H1 (cell line): ENCODE data around the gene ARHGEF4. TPM values are rescaled to one million over a fixed set of nuclear protein-coding genes. Genes with fewer than 3 reads are reported as not detected.

Experiments used
- CTCF ChIA-PET: fragments of 300-600 bp; sonication (Branson Sonifier 250); formaldehyde crosslinking; loops from one replicate; lab custom pipeline; 2021; ENCODE audit not compliant: partially characterized antibody; lab: Charles Lee
- POLR2A ChIA-PET: fragments of 300-600 bp; sonication (Branson Sonifier 250); formaldehyde crosslinking; loops from one replicate; lab custom pipeline; 2021; ENCODE audit warnings: inconsistent platforms; ENCODE audit not compliant: partially characterized antibody; lab: Charles Lee
- DNase-seq, 2 experiments: peaks; one replicate each; pipeline versions ENCODE4 v3.0.0 to v3.0.0-alpha.2; 2010 to 2022; ENCODE audit warnings: low spot score in 2 of 2, low read depth in 1 of 2, mixed read lengths in 1 of 2
- FAIRE-seq: peaks from 2 replicates; lab custom pipeline; 2011; peaks lifted over from hg19 to GRCh38; lab: Jason Lieb, UNC
- H2AFZ ChIP-seq: 2 replicates; pipeline ENCODE4 v1.8.1; 2012; ENCODE audit warnings: low read length, inconsistent platforms
- H2AK5ac ChIP-seq: 2 replicates; pipeline ENCODE4 v1.6.1; 2013; ENCODE audit warnings: low read depth, low read length
- H2BK120ac ChIP-seq: replicated peaks from 2 replicates; pipeline ENCODE3; 2013; ENCODE audit warnings: low read depth, low read length, inconsistent platforms
- H2BK12ac ChIP-seq: 2 replicates; pipeline ENCODE4 v1.6.1; 2013; ENCODE audit warnings: low read depth, low read length
- H2BK15ac ChIP-seq: 2 replicates; pipeline ENCODE4 v1.6.1; 2013; ENCODE audit warnings: low read length
- H2BK20ac ChIP-seq: 2 replicates; pipeline ENCODE4 v1.6.1; 2013; ENCODE audit warnings: low read length
- H2BK5ac ChIP-seq: 2 replicates; pipeline ENCODE4 v1.6.1; 2013; ENCODE audit warnings: low read depth, low read length
- H3K14ac ChIP-seq: 2 replicates; pipeline ENCODE4 v1.6.1; 2013; ENCODE audit warnings: inconsistent platforms; ENCODE audit not compliant: insufficient read length
- H3K18ac ChIP-seq: 2 replicates; pipeline ENCODE4 v1.6.1; 2013; ENCODE audit warnings: low read length; ENCODE audit errors: extremely low read depth
- H3K23ac ChIP-seq: 2 replicates; pipeline ENCODE4 v1.6.1; 2013; ENCODE audit warnings: inconsistent platforms; ENCODE audit not compliant: insufficient read length
- H3K23me2 ChIP-seq: 2 replicates; pipeline ENCODE4 v1.6.1; 2013; ENCODE audit warnings: low read depth, low read length
- H3K27ac ChIP-seq: 2 replicates; pipeline ENCODE4 v1.6.1; 2011; ENCODE audit warnings: low read depth, low read length, inconsistent platforms
- H3K27me3 ChIP-seq, 4 experiments: replicated peaks in 1 of 4; 1 replicate in 1 of 4; 2 replicates in 3 of 4; pipeline versions ENCODE4 v1.6.1 to v1.8.1; 2011 to 2013; ENCODE audit warnings: low read length in 3 of 4, mild to moderate bottlenecking in 3 of 4, inconsistent platforms in 2 of 4, mixed read lengths in 2 of 4, moderate library complexity in 1 of 4; ENCODE audit not compliant: control insufficient read depth in 3 of 4, insufficient read depth in 3 of 4; ENCODE audit errors: extremely low read depth in 1 of 4
- H3K36me3 ChIP-seq, 4 experiments: 2 replicates each; pipeline versions ENCODE4 v1.6.1 to v1.8.1; 2011 to 2013; ENCODE audit warnings: mild to moderate bottlenecking in 4 of 4, low read length in 3 of 4, moderate library complexity in 2 of 4, control low read depth in 1 of 4, inconsistent platforms in 1 of 4; ENCODE audit not compliant: insufficient read depth in 4 of 4, control insufficient read depth in 2 of 4
- H3K4ac ChIP-seq: replicated peaks from 2 replicates; pipeline ENCODE3; 2013; ENCODE audit warnings: low read length, low read depth, mixed read lengths, inconsistent platforms; ENCODE audit not compliant: insufficient read length
- H3K4me1 ChIP-seq, 4 experiments: replicated peaks in 1 of 4; 1 replicate in 1 of 4; 2 replicates in 3 of 4; pipeline versions ENCODE4 v1.6.1 to v1.8.1; 2011 to 2013; ENCODE audit warnings: low read length in 3 of 4, inconsistent platforms in 2 of 4, mixed read lengths in 1 of 4; ENCODE audit not compliant: insufficient read depth in 4 of 4, control insufficient read depth in 3 of 4
- H3K4me2 ChIP-seq, 2 experiments: 2 replicates each; pipeline versions ENCODE4 v1.6.1 to v1.8.1; 2011 to 2013; ENCODE audit warnings: low read depth in 2 of 2, low read length in 2 of 2, control low read depth in 1 of 2, inconsistent platforms in 1 of 2, mild to moderate bottlenecking in 1 of 2; ENCODE audit not compliant: insufficient read depth in 1 of 2
- H3K4me3 ChIP-seq, 4 experiments: fragments of 200-600, 300-600 bp in 1 of 4; sonication (generic), shearing (Covaris generic), sonication (Bioruptor Twin) in 1 of 4; 2 replicates each; pipeline versions ENCODE4 v1.5.1 to v1.8.1; 2011 to 2016; ENCODE audit warnings: low read length in 4 of 4, low read depth in 3 of 4, control low read depth in 2 of 4, inconsistent platforms in 2 of 4, mild to moderate bottlenecking in 2 of 4, mixed read lengths in 1 of 4, moderate library complexity in 1 of 4; ENCODE audit not compliant: insufficient read depth in 2 of 4; ENCODE audit errors: extremely low read depth in 1 of 4
- H3K56ac ChIP-seq: replicated peaks from 2 replicates; pipeline ENCODE3; 2013; ENCODE audit warnings: low read depth, mild to moderate bottlenecking, mixed read lengths, low read length, inconsistent platforms; ENCODE audit not compliant: insufficient read length
- H3K79me1 ChIP-seq: 2 replicates; pipeline ENCODE4 v1.6.1; 2013; ENCODE audit warnings: low read depth, low read length, control low read depth
- H3K79me2 ChIP-seq, 2 experiments: 2 replicates each; pipeline versions ENCODE4 v1.6.1 to v1.8.1; 2012 to 2013; ENCODE audit warnings: low read length in 2 of 2, mild to moderate bottlenecking in 2 of 2, inconsistent platforms in 1 of 2; ENCODE audit not compliant: insufficient read depth in 2 of 2, control insufficient read depth in 1 of 2
- H3K9ac ChIP-seq, 4 experiments: replicated peaks in 1 of 4; 1 replicate in 1 of 4; 2 replicates in 3 of 4; pipeline versions ENCODE4 v1.6.1 to v1.8.1; 2011 to 2013; ENCODE audit warnings: low read depth in 3 of 4, low read length in 3 of 4, control low read depth in 2 of 4, mild to moderate bottlenecking in 2 of 4, moderate library complexity in 2 of 4, inconsistent platforms in 1 of 4; ENCODE audit errors: extremely low read depth in 1 of 4
- H3K9me3 ChIP-seq, 2 experiments: 2 replicates each; pipeline versions ENCODE4 v1.6.1 to v1.8.1; 2012 to 2013; ENCODE audit warnings: mild to moderate bottlenecking in 2 of 2, moderate library complexity in 2 of 2, control low read depth in 1 of 2, inconsistent platforms in 1 of 2, low read depth in 1 of 2, low read length in 1 of 2, mixed read lengths in 1 of 2; ENCODE audit not compliant: insufficient read depth in 2 of 2
- H4K20me1 ChIP-seq, 2 experiments: replicated peaks in 1 of 2; 2 replicates each; pipeline versions ENCODE3 to v1.8.1; 2011 to 2013; ENCODE audit warnings: inconsistent platforms in 2 of 2, low read length in 2 of 2, mild to moderate bottlenecking in 1 of 2; ENCODE audit not compliant: insufficient read depth in 2 of 2, control insufficient read depth in 1 of 2
- H4K5ac ChIP-seq: 2 replicates; pipeline ENCODE4 v1.6.1; 2013; ENCODE audit warnings: low read length, low read depth, mixed read lengths, inconsistent platforms; ENCODE audit not compliant: insufficient read length
- H4K8ac ChIP-seq: 2 replicates; pipeline ENCODE4 v1.8.0; 2013; ENCODE audit warnings: mild to moderate bottlenecking, moderate library complexity, low read length, inconsistent platforms; ENCODE audit not compliant: insufficient read depth; ENCODE audit errors: extremely low read depth
- H4K91ac ChIP-seq: replicated peaks from 2 replicates; pipeline ENCODE3; 2013; ENCODE audit warnings: low read length, mixed read lengths, inconsistent platforms; ENCODE audit not compliant: insufficient read length
- CHD1 ChIP-seq: IDR thresholded peaks from 2 replicates; pipeline ENCODE4 v1.6.1; 2012; ENCODE audit warnings: low read depth, low read length, improper control_type of control experiment
- CREB1 ChIP-seq: IDR thresholded peaks from 2 replicates; pipeline ENCODE4 v1.6.1; 2012; ENCODE audit warnings: inconsistent platforms
- EGR1 ChIP-seq: IDR thresholded peaks from 2 replicates; pipeline ENCODE4 v1.6.1; 2011; ENCODE audit warnings: low read depth, low read length, borderline replicate concordance
- JUN ChIP-seq: IDR thresholded peaks from 2 replicates; pipeline ENCODE4 v1.6.1; 2011; ENCODE audit warnings: low read depth, mild to moderate bottlenecking, improper control_type of control experiment, low read length
- KDM5A ChIP-seq: fragments of 200-600 bp; IDR thresholded peaks from 2 replicates; pipeline ENCODE4 v1.7.1; 2012; ENCODE audit warnings: mild to moderate bottlenecking, low read length, inconsistent platforms, mixed read lengths
- NANOG ChIP-seq: IDR thresholded peaks from 2 replicates; pipeline ENCODE4 v1.6.1; 2011; ENCODE audit warnings: low read length, low read depth, mild to moderate bottlenecking, inconsistent platforms; ENCODE audit not compliant: insufficient read depth, poor library complexity, severe bottlenecking
- PHF8 ChIP-seq: fragments of 200-600 bp; sonication (generic); conservative IDR thresholded peaks from 2 replicates; pipeline ENCODE4 v1.7.1; 2012; ENCODE audit warnings: low read depth, mild to moderate bottlenecking, inconsistent platforms, low read length, moderate library complexity
- RFX5 ChIP-seq: IDR thresholded peaks from 2 replicates; pipeline ENCODE4 v1.6.1; 2011; ENCODE audit warnings: low read depth, low read length, improper control_type of control experiment, borderline replicate concordance
- SIN3A ChIP-seq, 2 experiments: IDR thresholded peaks in 1 of 2; conservative IDR thresholded peaks in 1 of 2; 2 replicates each; pipeline ENCODE4 v1.6.1; 2011 to 2012; ENCODE audit warnings: low read length in 2 of 2, improper control_type of control experiment in 1 of 2, low read depth in 1 of 2, mild to moderate bottlenecking in 1 of 2
- TCF12 ChIP-seq: IDR thresholded peaks from 2 replicates; pipeline ENCODE4 v1.6.1; 2011; ENCODE audit warnings: low read depth, mild to moderate bottlenecking, low read length
- YY1 ChIP-seq: IDR thresholded peaks from 2 replicates; pipeline ENCODE4 v1.6.1; 2011; ENCODE audit warnings: low read depth, mild to moderate bottlenecking, low read length
- WGBS, 2 experiments: shearing (Covaris generic) in 1 of 2; methylation state at CpG; one replicate each; pipeline versions ENCODE4 v1.1.6 to v1.1.7; 2013 to 2015; ENCODE audit warnings: low lambda C conversion rate in 2 of 2, mixed read lengths in 2 of 2, inconsistent platforms in 1 of 2, low coverage in 1 of 2, missing lambda C conversion rate in 1 of 2; ENCODE audit not compliant: insufficient replicate concordance in 2 of 2, insufficient coverage in 1 of 2, insufficient read length in 1 of 2; ENCODE audit errors: extremely low coverage in 1 of 2, missing lambda C conversion rate in 1 of 2; 5-methylcytosine and 5-hydroxymethylcytosine counted together
- polyA plus RNA-seq, 7 experiments: library from polyadenylated mRNA; depleted of rRNA in 3 of 7; stranded (reverse) in 5 of 7; unstranded in 2 of 7; fragments of >200 nt in 5 of 7; fragments of 200-250 nt in 2 of 7; gene quantifications; 1 replicate in 5 of 7; 2 replicates in 1 of 7; 4 replicates in 1 of 7; pipeline versions ENCODE4 v1.2.1 to v1.2.3, GENCODE V29; 2011 to 2013; ENCODE audit warnings: missing spikeins in 2 of 7, mixed read lengths in 2 of 7
- total RNA-seq: library from RNA; stranded (reverse); fragmentation: NEBNext Ultra II Directional; extraction: Animal tissue kit (Norgen Biotek cat#: 25700); gene quantifications from 2 replicates; pipeline ENCODE4 v1.2.1, GENCODE V29; 2021

The ARHGEF4 gene
- total and polyA plus RNA-seq, 2 of the 8 experiments (the other 6 are each of a cell fraction or from before 2014, with no cell fraction given) = 10.6 to 14.6 TPM

- FAIRE-seq (no peak), DNase-seq (no peak)
- Histone ChIP-seq H3K36me3 (peaks cover 16 to 71% (median 41%) of the 10 kb centered on the region in 4 experiments; a peak in 7 of 8 replicates), H3K9ac (no peak overlapping the region; a peak in 1 of 7 replicates), H3K4ac (no peak overlapping the region), H3K23ac (no peak overlapping the region), H3K4me2 (no peak overlapping the region), H2BK20ac (no peak overlapping the region), H3K4me3 (no peak overlapping the region), H2AK5ac (no peak overlapping the region), H3K79me2 (peaks cover 17 to 87% of the 10 kb centered on the region in 2 experiments), H3K18ac (no peak overlapping the region), H3K9me3 (no peaks in the 10 kb centered on the region), H2BK12ac (no peak overlapping the region), H4K20me1 (peaks cover 20 to 24% of the 10 kb centered on the region in 2 experiments), H3K79me1 (peaks cover 22% of the 10 kb centered on the region), H3K14ac (no peak overlapping the region), H2BK5ac (no peak overlapping the region), H4K91ac (no peak overlapping the region), H2AFZ (no peak overlapping the region), H3K27ac (no peak overlapping the region), H4K5ac (no peak overlapping the region), H3K4me1 (peaks cover 0 to 10% (median 5%) of the 10 kb centered on the region in 4 experiments; a peak in 4 of 7 replicates), H3K56ac (no peak overlapping the region), H2BK120ac (no peak overlapping the region), H3K27me3 (no peaks in the 10 kb centered on the region), H4K8ac (no peak overlapping the region), H3K23me2 (0 out of 2 replicates have a peak, but pooled peaks cover 2% of the 10 kb centered on the region), H2BK15ac (no peak overlapping the region)
- ChIA-PET POLR2A (interaction anchor here (1.6 kb wide), 1 partner anchor 17 kb away, joined by 5 read pairs; no protein-coding TSS in a partner anchor), CTCF (interaction anchor here (0.7 to 1.7 kb wide), 4 partner anchors 11 to 82 kb away, joined by 3 to 4 read pairs (median 3); no protein-coding TSS in a partner anchor)
- 95% methylated on average over 11 of the region's 11 CpGs; no CpG with 5 or more reads in 1 of the 2 experiments for WGBS, 2 experiments
- no peak for TF ChIP-seq JUN
- TF ChIP-seq CREB1 = no peak
- TF ChIP-seq PHF8 = no peak
- TF ChIP-seq SIN3A (conservative IDR thresholded peaks at IDR 0.05 in 1 of 2, IDR thresholded peaks at IDR 0.05 in 1 of 2; ENCODE audit: low read depth in 1 of 2, low read length in 2 of 2) = no peak
- no peak for TF ChIP-seq EGR1
- no peak for TF ChIP-seq TCF12
- no peak for TF ChIP-seq YY1
- no peak for TF ChIP-seq CHD1
- no peak for TF ChIP-seq NANOG
- TF ChIP-seq KDM5A = no peak
- TF ChIP-seq RFX5 = no peak
Measured at GRCh38 chr2:131077182-131077846, 240.6 kb downstream of the ARHGEF4 start.
